OCI-LY3 (cell line): ENCODE data around the gene CCDC92.

Experiments used
- CTCF ChIP-seq: fragments of 200-600, 300-600 bp; sonication (generic); IDR thresholded peaks from 2 replicates; pipeline ENCODE4 v1.5.1; 2014; ENCODE audit warnings: antibody characterized with exemption, low read length, low read depth
- EZH2phosphoT487 ChIP-seq: fragments of 200-600 bp; shearing (Covaris generic); IDR thresholded peaks from 2 replicates; pipeline ENCODE4 v1.6.1; 2018; ENCODE audit warnings: antibody characterized with exemption, mixed run types, low read depth

GRCh38 chr12:123972457-123973401 lies at the start of gene CCDC92, which contains the start of gene ZNF664:
- no peak for TF ChIP-seq CTCF
- no peak for TF ChIP-seq EZH2phosphoT487
